ENCODE data around the gene SNAP91.
"Not testable (repeated sequence)": the region's sequence is repeated elsewhere in the genome, so short reads cannot be mapped to it uniquely, and the experiment has no call there.

Gene SNAP91

GRCh38 chr6:83636800-83637199 is 72.1 kb downstream of the SNAP91 start:
- TF ChIP-seq CTCF (IDR thresholded peaks at IDR 0.05; ENCODE audit: control insufficient read depth, extremely low read depth, insufficient read depth), result no peak
- DNase-seq (ENCODE audit: low read depth), result no peak
- no peak overlapping the region for H3K4me3 ChIP-seq (ENCODE audit: low read depth, low read length)

- no peak for TF ChIP-seq CTCF (IDR thresholded peaks at IDR 0.05; ENCODE audit: control insufficient read depth, extremely low read depth, insufficient read depth)
- no peak for DNase-seq (ENCODE audit: low read depth)
- H3K4me3 ChIP-seq (ENCODE audit: low read depth, low read length), result no peak overlapping the region
Measured at GRCh38 chr6:83633609-83634008, 75.3 kb downstream of the SNAP91 start.

GRCh38 chr6:83633149-83633548 is 75.8 kb downstream of the SNAP91 start:
- no peak for DNase-seq (ENCODE audit: low read depth)
- H3K4me3 ChIP-seq (ENCODE audit: low read depth, low read length), result no peak overlapping the region
- no peak for TF ChIP-seq CTCF (IDR thresholded peaks at IDR 0.05; ENCODE audit: control insufficient read depth, extremely low read depth, insufficient read depth)

GRCh38 chr6:83629908-83630307 is 79.0 kb downstream of the SNAP91 start:
- DNase-seq (ENCODE audit: low read depth); H3K4me3 ChIP-seq (ENCODE audit: low read depth, low read length): not testable (repeated sequence)

GRCh38 chr6:83615025-83615999 is 93.6 kb downstream of the SNAP91 start:
- no peak overlapping the region for H3K4me3 ChIP-seq (ENCODE audit: low read depth, low read length)
- DNase-seq (ENCODE audit: low read depth), result no peak
- TF ChIP-seq CTCF (IDR thresholded peaks at IDR 0.05; ENCODE audit: control insufficient read depth, extremely low read depth, insufficient read depth), result peak; percentile 53

- no peak for TF ChIP-seq CTCF (IDR thresholded peaks at IDR 0.05; ENCODE audit: control insufficient read depth, extremely low read depth, insufficient read depth)
- no peak overlapping the region for H3K4me3 ChIP-seq (ENCODE audit: low read depth, low read length)
- no peak for DNase-seq (ENCODE audit: low read depth)
Measured at GRCh38 chr6:83613378-83613777, 95.5 kb downstream of the SNAP91 start.

GRCh38 chr6:83609248-83609647 is 99.7 kb downstream of the SNAP91 start:
- DNase-seq (ENCODE audit: low read depth), result no peak
- TF ChIP-seq CTCF (IDR thresholded peaks at IDR 0.05; ENCODE audit: control insufficient read depth, extremely low read depth, insufficient read depth), result no peak
- no peak overlapping the region for H3K4me3 ChIP-seq (ENCODE audit: low read depth, low read length)
